K562 (cell line): ENCODE data around the gene RNF31. TPM values are rescaled to one million over a fixed set of nuclear protein-coding genes. Genes with fewer than 3 reads are reported as not detected.

Source experiments
- ATAC-seq: fragments of 200-7000 bp; cut with Tn5 transposase; 3 replicates; pipeline ENCODE4 v1.9.1; 2020; ENCODE audit warnings: moderate library complexity
- BruUV-seq: library from RNA; stranded (reverse); fragments of 400-500 nt; replicated peaks from 2 replicates; lab custom pipeline; 2021; lab: Mats Ljungman, UMichigan
- CTCF ChIA-PET: fragments of 300-600 bp; formaldehyde crosslinking; extraction: SDS; loops from one replicate; lab custom pipeline; 2021; ENCODE audit warnings: low intra/inter-chr PET ratio; lab: Yijun Ruan, JAX
- POLR2A ChIA-PET: fragments of 300-600, 350-650 bp; sonication (Branson Sonifier 250); formaldehyde crosslinking; extraction: SDS; loops from one replicate; lab custom pipeline; 2021; ENCODE audit warnings: antibody characterized with exemption, inconsistent platforms; lab: Yijun Ruan, JAX
- DNase-seq, 4 experiments: peaks; one replicate each; pipeline versions ENCODE4 v3.0.0 to v3.0.0-alpha.2; 2011 to 2018; ENCODE audit warnings: low spot score in 3 of 4, mixed read lengths in 3 of 4; ENCODE audit errors: extremely low read depth in 1 of 4
- FAIRE-seq: peaks from 2 replicates; lab custom pipeline; 2011; peaks lifted over from hg19 to GRCh38; lab: Jason Lieb, UNC
- H2AFZ ChIP-seq: 2 replicates; pipeline ENCODE4 v1.6.0; 2011; ENCODE audit warnings: low read depth, low read length, control low read depth, inconsistent platforms
- H3K27ac ChIP-seq: fragments of 200-600 bp; 3 replicates; pipeline ENCODE4 v1.8.0; 2011; ENCODE audit warnings: low read depth, mild to moderate bottlenecking, control low read depth, inconsistent platforms, low read length, moderate library complexity, mixed read lengths; ENCODE audit errors: extremely low read depth
- H3K27me3 ChIP-seq, 2 experiments: fragments of 300-600 bp in 1 of 2; 2 replicates in 1 of 2; 3 replicates in 1 of 2; pipeline versions ENCODE4 v1.6.0 to v1.8.0; 2011; ENCODE audit warnings: inconsistent platforms in 2 of 2, low read length in 2 of 2, mild to moderate bottlenecking in 1 of 2, mixed read lengths in 1 of 2, moderate library complexity in 1 of 2; ENCODE audit not compliant: control insufficient read depth in 2 of 2, insufficient read depth in 2 of 2
- H3K36me3 ChIP-seq: fragments of 300-600 bp; 3 replicates; pipeline ENCODE4 v1.8.0; 2011; ENCODE audit warnings: mild to moderate bottlenecking, low read length, inconsistent platforms; ENCODE audit not compliant: control insufficient read depth, insufficient read depth
- H3K4me1 ChIP-seq, 2 experiments: fragments of 200-600 bp in 1 of 2; replicated peaks in 1 of 2; 2 replicates in 1 of 2; 3 replicates in 1 of 2; pipeline versions ENCODE4 v1.5.1 to v1.8.0; 2011; ENCODE audit warnings: inconsistent platforms in 2 of 2, low read length in 2 of 2, mild to moderate bottlenecking in 1 of 2, mixed read lengths in 1 of 2, moderate library complexity in 1 of 2; ENCODE audit not compliant: control insufficient read depth in 2 of 2, insufficient read depth in 2 of 2
- H3K4me2 ChIP-seq: 2 replicates; pipeline ENCODE4 v1.6.1; 2011; ENCODE audit warnings: low read length, control low read depth, inconsistent platforms, mixed read lengths; ENCODE audit not compliant: insufficient read depth
- H3K4me3 ChIP-seq: fragments of 200-600 bp; sonication (generic), shearing (Covaris generic); 2 replicates; pipeline ENCODE4 v1.5.1; 2016; ENCODE audit warnings: control low read depth, inconsistent platforms
- H3K79me2 ChIP-seq: fragments of 200-600 bp; 3 replicates; pipeline ENCODE4 v1.8.0; 2011; ENCODE audit warnings: low read length, inconsistent platforms; ENCODE audit not compliant: control insufficient read depth, insufficient read depth
- H3K9ac ChIP-seq, 2 experiments: 2 replicates each; pipeline versions ENCODE4 v1.6.0 to v1.6.1; 2011; ENCODE audit warnings: low read depth in 2 of 2, low read length in 2 of 2, control low read depth in 1 of 2, inconsistent platforms in 1 of 2, mild to moderate bottlenecking in 1 of 2, mixed read lengths in 1 of 2; ENCODE audit not compliant: insufficient read depth in 1 of 2
- H3K9me1 ChIP-seq: one replicate; pipeline ENCODE4 v1.6.0; 2011; ENCODE audit warnings: inconsistent platforms, mild to moderate bottlenecking, low read length, moderate library complexity; ENCODE audit not compliant: control insufficient read depth, insufficient read depth
- H3K9me3 ChIP-seq: replicated peaks from 2 replicates; pipeline ENCODE4 v1.5.1; 2011; ENCODE audit warnings: low read depth, low read length, inconsistent platforms; ENCODE audit not compliant: control insufficient read depth, insufficient read depth
- H4K20me1 ChIP-seq: replicated peaks from 2 replicates; pipeline ENCODE4 v1.6.1; 2011; ENCODE audit warnings: low read length, inconsistent platforms, mixed read lengths; ENCODE audit not compliant: control insufficient read depth, insufficient read depth
- HBP1 ChIP-seq: fragments of 450-650 bp; formaldehyde crosslinking; IDR thresholded peaks from 2 replicates; pipeline ENCODE4 v1.4.0; 2022; ENCODE audit warnings: missing genetic modification characterization
- MIER1 ChIP-seq: fragments of 450-650 bp; IDR thresholded peaks from 2 replicates; pipeline ENCODE4 v1.6.1; 2016; ENCODE audit warnings: antibody characterized with exemption, mild to moderate bottlenecking, low read depth
- PTRF ChIP-seq: fragments of 450-650 bp; IDR thresholded peaks from 2 replicates; pipeline ENCODE4 v1.6.1; 2016; ENCODE audit warnings: mild to moderate bottlenecking, missing genetic modification characterization, missing compliant biosample characterization
- WGBS: fragments of 100-300 bp; shearing (Covaris generic); methylation state at CpG from one replicate; pipeline ENCODE4 v1.1.6; 2016; ENCODE audit warnings: low coverage, mixed read lengths; ENCODE audit not compliant: insufficient coverage; ENCODE audit errors: missing lambda C conversion rate; 5-methylcytosine and 5-hydroxymethylcytosine counted together
- in situ Hi-C: fragments of 300-500 bp; cut with MboI; formaldehyde crosslinking; loops from 4 replicates; pipeline ENCODE4 v1.15.0; 2018; ENCODE audit warnings: inconsistent platforms, mixed read lengths
- intact Hi-C: fragments of 100-400 bp; cut with micrococcal nuclease; formaldehyde crosslinking; loops from 2 replicates; pipeline ENCODE4 v1.14.2; 2022
- polyA plus RNA-seq, 8 experiments: library from polyadenylated mRNA; depleted of rRNA in 4 of 8; stranded (reverse) in 5 of 8; unstranded in 3 of 8; fragments of >200 nt; fragmentation: Nextera tagmentation in 2 of 8; fragmentation: Illumina TruSeq in 1 of 8; extraction: Ambion mirVana in 2 of 8; extraction: Trizol in 1 of 8; gene quantifications; 2 replicates each; pipeline versions ENCODE4 v1.2.1 to v1.2.3, GENCODE V29; 2011 to 2014; ENCODE audit warnings: inconsistent platforms in 1 of 8, missing spikeins in 1 of 8
- total RNA-seq, 7 experiments: library from RNA; depleted of rRNA in 6 of 7; stranded (reverse); fragments of >200 nt in 6 of 7; fragmentation: Illumina TruSeq in 2 of 7; extraction: Trizol in 2 of 7; gene quantifications; 2 replicates each; pipeline versions ENCODE4 v1.2.1 to v1.2.3, GENCODE V29; 2011 to 2021; ENCODE audit warnings: low replicate concordance in 1 of 7

The RNF31 gene
- total and polyA plus RNA-seq, 9 of the 15 experiments (the other 6 are each of a cell fraction or from before 2014, with no cell fraction given): 3.1 to 47.6 (median 19.1) TPM

- POLR2A ChIA-PET: interaction anchor here (1.1 to 1.5 kb wide), 2 partner anchors 46 to 1045 kb away, joined by 3 to 4 read pairs; partner anchors contain the start of gene PCK2
- H3K36me3 ChIP-seq: peaks cover 42% of the 10 kb centered on the region
- WGBS: 73% methylated on average over 8 of the region's 9 CpGs
- no TSS peak for BruUV-seq
- in situ Hi-C loops: no loop called here
- H2AFZ ChIP-seq: no peak overlapping the region
- H3K4me2 ChIP-seq: no peak overlapping the region
- no peaks in the 10 kb centered on the region for H3K9me1 ChIP-seq
- intact Hi-C loops: no loop called here
- no peak overlapping the region for H3K9ac ChIP-seq
- ATAC-seq (no peak), FAIRE-seq (no peak), DNase-seq (no peak)
- H3K27ac ChIP-seq: no peak overlapping the region
- TF ChIP-seq MIER1 (peak; percentile 62), PTRF (no peak), HBP1 (CRISPR knock-in tag) (no peak)
- no peaks in the 10 kb centered on the region; the same call in 1 of the 2 replicates for H4K20me1 ChIP-seq
- peaks cover 25% of the 10 kb centered on the region for H3K79me2 ChIP-seq
- H3K27me3 ChIP-seq: no peaks in the 10 kb centered on the region
- no peaks in the 10 kb centered on the region for H3K9me3 ChIP-seq
- H3K4me3 ChIP-seq: no peak overlapping the region
- H3K4me1 ChIP-seq: peaks cover 23 to 41% of the 10 kb centered on the region in 2 experiments; a peak in 4 of 5 replicates
- CTCF ChIA-PET: no interaction called here
Measured at GRCh38 chr14:24139272-24139934, 7.9 kb upstream of the RNF31 start.
